SIG-M5 treated with dmso at 0.1 percent for 504 hours (cell line): Measurements from ENCODE around the gene ARL15.

Experiments used
- DNase-seq: peaks from one replicate; lab custom pipeline; 2025; ENCODE audit not compliant: unreplicated experiment; lab: John Stamatoyannopoulos, UW

The ARL15 gene

GRCh38 chr5:54214722-54215121 is 95.7 kb downstream of the ARL15 start:
- DNase-seq, result no peak

GRCh38 chr5:54212331-54212730 is 98.0 kb downstream of the ARL15 start:
- DNase-seq, result no peak

GRCh38 chr5:54211912-54212311 is 98.5 kb downstream of the ARL15 start:
- DNase-seq, result no peak

- DNase-seq, result no peak
Observed at GRCh38 chr5:54207566-54207965, 102.8 kb downstream of the ARL15 start.

GRCh38 chr5:54206580-54207229 is 103.7 kb downstream of the ARL15 start:
- DNase-seq, result no peak

GRCh38 chr5:54205918-54206317 is 104.5 kb downstream of the ARL15 start:
- no peak for DNase-seq

- DNase-seq, result no peak
Observed at GRCh38 chr5:54205453-54205852, 104.9 kb downstream of the ARL15 start.

- DNase-seq, result no peak
Observed at GRCh38 chr5:54197018-54197417, 113.4 kb downstream of the ARL15 start.

- no peak for DNase-seq
Observed at GRCh38 chr5:54195701-54196100, 114.7 kb downstream of the ARL15 start.

GRCh38 chr5:54194318-54194717 is 116.1 kb downstream of the ARL15 start:
- no peak for DNase-seq

- DNase-seq, result no peak
Observed at GRCh38 chr5:54187694-54188093, 122.7 kb downstream of the ARL15 start.

GRCh38 chr5:54186912-54187445 is 123.4 kb downstream of the ARL15 start:
- no peak for DNase-seq

- DNase-seq, result no peak
Observed at GRCh38 chr5:54186108-54186507, 124.3 kb downstream of the ARL15 start.

- no peak for DNase-seq
Observed at GRCh38 chr5:54184806-54185205, 125.6 kb downstream of the ARL15 start.

- DNase-seq, result no peak
Observed at GRCh38 chr5:54180630-54181031, 129.7 kb downstream of the ARL15 start.

- no peak for DNase-seq
Observed at GRCh38 chr5:54178991-54179390, 131.4 kb downstream of the ARL15 start.

- no peak for DNase-seq
Observed at GRCh38 chr5:54178207-54178606, 132.2 kb downstream of the ARL15 start.

GRCh38 chr5:54177058-54177457 is 133.3 kb downstream of the ARL15 start:
- DNase-seq, result peak; percentile 19

GRCh38 chr5:54176066-54176830 is 134.1 kb downstream of the ARL15 start:
- DNase-seq, result no peak

GRCh38 chr5:54173251-54173650 is 137.1 kb downstream of the ARL15 start:
- no peak for DNase-seq

GRCh38 chr5:54171645-54172384 is 138.6 kb downstream of the ARL15 start:
- no peak for DNase-seq

- no peak for DNase-seq
Observed at GRCh38 chr5:54165687-54166086, 144.7 kb downstream of the ARL15 start.
